ENCODE measurements around the gene AJAP1.
"Not testable (repeated sequence)": the region's sequence is repeated elsewhere in the genome, so short reads cannot be mapped to it uniquely, and the experiment has no call there.

Gene AJAP1, protein sequence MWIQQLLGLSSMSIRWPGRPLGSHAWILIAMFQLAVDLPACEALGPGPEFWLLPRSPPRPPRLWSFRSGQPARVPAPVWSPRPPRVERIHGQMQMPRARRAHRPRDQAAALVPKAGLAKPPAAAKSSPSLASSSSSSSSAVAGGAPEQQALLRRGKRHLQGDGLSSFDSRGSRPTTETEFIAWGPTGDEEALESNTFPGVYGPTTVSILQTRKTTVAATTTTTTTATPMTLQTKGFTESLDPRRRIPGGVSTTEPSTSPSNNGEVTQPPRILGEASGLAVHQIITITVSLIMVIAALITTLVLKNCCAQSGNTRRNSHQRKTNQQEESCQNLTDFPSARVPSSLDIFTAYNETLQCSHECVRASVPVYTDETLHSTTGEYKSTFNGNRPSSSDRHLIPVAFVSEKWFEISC

DNA sequence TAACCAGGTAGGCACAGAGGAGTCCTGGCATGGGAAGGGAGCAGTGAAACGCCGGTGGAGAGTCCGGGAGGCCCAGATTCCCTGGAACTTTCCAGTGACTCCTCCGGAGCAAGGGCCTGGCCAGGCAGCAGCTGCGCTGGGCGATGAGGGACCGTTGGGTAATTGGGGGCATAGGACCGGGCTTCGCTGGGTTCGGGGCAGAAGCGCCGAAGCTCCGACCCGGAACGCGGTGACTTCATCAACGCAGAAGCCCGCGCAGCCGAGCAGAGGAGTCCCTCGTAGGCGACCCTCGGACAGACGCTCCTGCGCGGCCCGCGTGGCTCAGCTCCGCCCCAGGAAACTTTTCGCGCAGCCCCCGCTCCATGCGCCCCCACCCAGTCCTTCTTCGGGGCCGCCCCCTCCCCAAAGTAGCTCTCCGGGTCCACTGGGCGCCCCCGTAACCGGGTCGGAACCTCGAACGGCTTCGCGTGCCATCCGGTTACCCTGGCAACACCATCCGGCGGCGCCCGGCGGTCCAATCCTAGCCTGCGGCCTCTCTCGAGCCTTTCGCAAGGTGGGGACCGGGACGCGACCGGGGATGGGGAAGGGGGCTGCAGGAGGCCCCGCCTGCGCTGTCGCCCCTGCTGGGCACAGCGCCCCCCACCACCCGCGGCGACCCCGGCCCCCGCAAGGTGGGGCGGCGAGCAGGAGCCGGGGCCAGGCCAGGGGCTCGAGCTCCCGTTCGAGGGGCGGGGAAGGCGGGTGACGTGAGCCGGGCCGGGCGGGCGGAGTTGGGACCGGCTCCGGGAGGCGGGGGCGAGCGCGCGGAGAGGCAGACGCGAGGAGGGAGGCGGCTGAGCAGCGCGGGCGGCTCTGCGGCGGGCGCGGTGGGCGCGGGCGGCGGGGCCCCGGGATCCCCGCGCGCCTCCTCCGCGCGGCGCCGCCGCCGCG is at the start of gene AJAP1:
Gene AJAP1 (plus strand): TSS at position 814 of the 930 bp plus-strand sequence. CDS start 817 bp downstream, outside the sequence.
- DNase-seq, result no peak

DNA sequence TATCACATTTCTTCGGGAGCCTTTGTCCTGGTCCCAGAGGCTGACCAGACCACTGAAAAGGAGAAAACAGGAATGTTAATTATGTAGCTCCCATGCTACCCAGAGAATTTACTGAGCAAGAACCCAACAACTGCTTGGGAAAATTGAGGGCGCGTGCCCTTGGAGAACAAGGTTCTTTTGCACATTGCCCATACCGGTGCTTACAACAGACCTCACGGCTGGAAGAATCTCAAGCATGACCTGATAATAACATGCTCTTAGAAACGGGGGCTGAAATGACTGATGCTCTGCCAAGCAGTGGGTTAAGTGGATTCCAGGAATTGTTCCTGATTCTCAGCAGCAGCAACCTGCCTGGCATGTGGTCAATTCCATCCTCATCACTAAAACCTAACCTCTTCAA is 49.3 kb upstream of the AJAP1 start:
- no peak for DNase-seq

DNA sequence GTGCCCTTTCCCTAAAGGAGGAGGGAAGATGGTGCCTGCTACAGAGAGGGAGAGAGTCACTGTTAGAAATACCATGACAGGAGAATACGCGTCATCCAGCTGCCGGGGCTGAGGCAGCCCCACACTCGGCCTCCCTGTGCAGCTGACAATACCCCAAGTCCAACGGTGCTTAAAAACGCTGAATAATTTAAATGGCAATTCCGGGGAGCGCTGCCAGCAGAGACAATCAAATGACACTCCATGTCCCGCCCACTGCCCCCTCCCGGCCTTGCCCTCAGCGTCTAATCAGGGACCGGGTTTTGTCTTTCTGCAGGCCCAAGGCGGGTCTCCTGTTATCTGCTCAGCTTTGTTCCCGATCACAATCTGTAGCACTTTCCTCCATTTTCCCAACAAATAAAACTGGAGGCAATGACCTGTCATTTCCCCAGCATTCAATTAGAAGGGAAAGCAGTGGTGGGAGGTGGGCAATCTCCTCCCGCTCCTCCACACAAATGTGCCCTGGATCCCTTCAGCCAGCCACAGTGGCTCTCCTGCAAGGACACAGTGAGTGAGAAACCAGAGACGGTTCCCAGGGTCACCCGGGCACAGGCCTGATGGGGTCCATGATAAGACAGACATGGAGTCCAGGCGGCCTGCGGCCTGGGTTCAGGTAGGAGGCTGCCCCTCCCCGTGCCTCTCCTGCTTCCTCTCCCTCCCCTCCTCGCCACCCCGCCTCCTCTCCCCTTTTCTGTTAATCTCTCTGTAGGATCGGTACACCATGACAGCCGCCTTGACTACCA is 42.7 kb upstream of the AJAP1 start:
- no peak for DNase-seq

GRCh38 chr1:4612991-4613390 is 41.4 kb upstream of the AJAP1 start:
- DNase-seq, result no peak

- no peak for DNase-seq
Observed at GRCh38 chr1:4613606-4614370, 40.6 kb upstream of the AJAP1 start.

GRCh38 chr1:4614371-4615137 is 39.9 kb upstream of the AJAP1 start:
- DNase-seq, result no peak

DNA sequence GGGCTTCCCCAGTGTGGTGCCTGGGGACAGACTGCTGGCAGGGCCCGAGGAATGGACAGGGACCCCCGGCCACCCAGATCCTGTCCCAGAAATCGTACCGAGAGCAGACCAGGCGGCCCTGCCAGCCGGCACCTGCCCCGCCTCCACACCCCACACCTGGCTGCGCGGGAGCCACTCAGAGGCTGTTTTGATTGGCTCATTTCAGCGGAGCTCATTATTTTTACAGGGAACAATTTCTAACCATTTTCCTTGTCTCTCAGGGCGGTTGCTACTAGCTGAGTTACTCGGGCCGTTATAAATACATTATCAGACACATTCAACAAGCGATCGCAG is 39.3 kb upstream of the AJAP1 start:
- no peak for DNase-seq

- no peak for DNase-seq
Observed at GRCh38 chr1:4615501-4615900, 38.9 kb upstream of the AJAP1 start.

- no peak for DNase-seq
Observed at GRCh38 chr1:4616831-4617465, 37.5 kb upstream of the AJAP1 start.

DNA sequence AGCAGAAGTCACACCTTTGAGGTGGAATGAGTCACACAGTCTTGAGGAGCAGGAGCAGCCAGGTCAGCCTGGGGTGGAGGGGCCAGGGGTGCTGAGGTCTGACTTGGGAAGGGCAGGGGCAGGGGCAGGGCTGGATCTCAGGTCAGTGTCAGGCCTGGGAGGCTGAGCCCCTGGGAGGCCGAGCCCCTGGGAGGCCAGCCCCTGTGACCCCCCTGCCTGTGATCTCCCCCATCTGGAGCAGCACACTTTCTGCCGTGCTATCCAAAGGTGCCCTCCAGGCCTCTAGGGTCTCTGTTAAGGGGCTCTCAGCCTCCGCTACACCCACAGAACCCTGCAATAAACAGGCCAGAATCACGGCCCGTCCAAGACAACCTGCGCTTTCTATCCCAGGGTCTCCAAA is 36.9 kb upstream of the AJAP1 start:
- DNase-seq, result no peak

DNA sequence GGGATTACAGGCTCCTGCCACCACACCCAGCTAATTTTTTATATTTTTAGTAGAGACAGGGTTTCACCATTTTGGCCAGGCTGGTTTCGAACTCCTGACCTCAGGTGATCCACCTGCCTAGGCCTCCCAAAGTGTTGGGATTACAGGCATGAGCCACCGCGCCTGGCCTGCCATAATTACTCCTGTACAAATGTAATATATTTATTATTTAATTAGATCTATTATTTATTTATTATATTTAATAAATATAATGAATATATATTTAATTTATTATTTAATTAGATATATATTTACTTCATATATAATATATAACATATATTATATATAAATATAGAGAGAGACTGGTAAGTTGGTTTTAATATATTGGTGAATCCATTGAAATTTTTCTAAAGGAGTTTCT is 35.6 kb upstream of the AJAP1 start:
- not testable (repeated sequence) for DNase-seq

- DNase-seq, result no peak
Observed at GRCh38 chr1:4621646-4622045, 32.8 kb upstream of the AJAP1 start.

DNA sequence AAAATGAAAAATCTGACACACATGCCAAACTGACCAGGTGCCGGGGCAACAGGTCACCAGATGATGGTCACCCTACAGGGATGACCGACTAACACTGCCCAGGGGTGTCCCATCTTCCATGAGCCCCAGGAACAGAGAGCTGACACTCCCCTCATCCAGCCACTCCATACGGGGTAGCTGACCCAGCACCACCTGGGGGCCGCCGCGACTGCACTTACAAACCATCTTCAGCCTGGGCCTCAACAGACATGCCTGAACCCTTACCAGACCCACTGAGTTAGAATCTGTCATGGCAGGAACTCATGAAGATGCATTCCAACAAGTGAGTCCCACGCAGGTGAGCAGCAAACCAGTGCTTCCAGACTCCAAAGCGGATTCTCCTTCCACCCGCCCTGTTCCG is 31.6 kb upstream of the AJAP1 start:
- no peak for DNase-seq

- DNase-seq, result no peak
Observed at GRCh38 chr1:4624141-4624715, 30.2 kb upstream of the AJAP1 start.

GRCh38 chr1:4624801-4625200 is 29.6 kb upstream of the AJAP1 start:
- DNase-seq, result no peak

- DNase-seq, result no peak
Observed at GRCh38 chr1:4626061-4626460, 28.3 kb upstream of the AJAP1 start.

GRCh38 chr1:4626560-4627319 is 27.7 kb upstream of the AJAP1 start:
- no peak for DNase-seq

GRCh38 chr1:4627353-4627752 is 27.1 kb upstream of the AJAP1 start:
- no peak for DNase-seq

DNA sequence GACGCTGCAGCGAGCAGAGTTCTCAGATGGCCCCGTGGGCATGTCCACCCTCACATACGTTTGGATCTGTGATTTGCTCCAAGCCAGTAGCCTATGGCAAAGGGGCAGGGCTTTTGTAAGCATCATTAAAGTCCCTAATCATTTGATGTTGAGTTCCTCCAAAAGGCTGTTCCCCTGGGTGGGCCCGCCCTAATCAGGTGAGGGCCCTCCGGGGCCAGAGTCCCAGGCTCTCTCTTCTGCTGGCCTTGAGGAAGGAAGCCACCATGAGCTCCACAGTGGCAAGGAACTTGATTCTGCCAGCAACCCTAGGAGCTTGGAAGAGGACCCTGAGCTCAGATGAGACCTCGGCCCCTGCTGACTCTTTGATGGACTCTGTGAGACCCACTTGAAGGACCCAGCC is 25.4 kb upstream of the AJAP1 start:
- no peak for DNase-seq

DNA sequence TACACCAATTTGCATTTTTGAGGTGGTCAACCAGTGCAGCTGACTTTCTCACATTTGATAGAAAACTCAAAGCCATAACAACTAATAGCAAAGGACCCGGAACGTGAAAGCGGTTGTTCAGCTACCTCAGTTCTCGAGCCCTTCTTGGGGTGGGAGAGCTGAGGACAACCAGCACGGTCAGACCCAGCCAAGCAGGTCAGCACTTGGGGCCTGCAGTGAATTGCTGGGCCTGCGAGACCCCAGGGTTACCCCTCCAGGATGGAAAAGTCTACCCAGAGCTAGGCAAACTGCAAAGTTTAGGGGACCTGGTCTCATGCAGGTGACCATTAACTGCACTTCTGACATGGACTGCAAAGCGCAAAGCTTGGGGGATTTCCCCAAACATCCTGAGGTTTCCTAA is 23.8 kb upstream of the AJAP1 start:
- no peak for DNase-seq
